Uterus (tissue), 4 donors: ENCODE results near the gene HIP1R. TPM values are rescaled to one million over a fixed set of nuclear protein-coding genes. Genes with fewer than 3 reads are reported as not detected.

Source experiments
- DNase-seq, 2 donors: peaks; one replicate each; pipeline ENCODE4 v3.0.0-alpha.2; 2019 to 2020
- H3K27ac ChIP-seq, 2 donors: fragments of 200-600 bp; sonication (generic); 1 replicate in 1 of 2; 2 replicates in 1 of 2; pipeline ENCODE4 v1.5.1; 2016 to 2018
- H3K27me3 ChIP-seq, 2 donors: fragments of 200-600 bp; sonication (generic); one replicate each; pipeline ENCODE4 v1.5.1; 2018 to 2019; ENCODE audit warnings: control low read depth in 1 of 2
- H3K36me3 ChIP-seq, 2 donors: fragments of 200-600 bp; sonication (generic); one replicate each; pipeline ENCODE4 v1.5.1; 2019; ENCODE audit warnings: control low read depth in 1 of 2
- H3K4me1 ChIP-seq, 2 donors: fragments of 200-600 bp; sonication (generic); one replicate each; pipeline ENCODE4 v1.5.1; 2018 to 2019; ENCODE audit warnings: control low read depth in 1 of 2
- H3K4me3 ChIP-seq, 2 donors: fragments of 200-600 bp; sonication (generic); 1 replicate in 1 of 2; 2 replicates in 1 of 2; pipeline ENCODE4 v1.5.1; 2018 to 2019; ENCODE audit warnings: mild to moderate bottlenecking in 1 of 2
- H3K9me3 ChIP-seq, 2 donors: fragments of 200-600 bp; sonication (generic); one replicate each; pipeline ENCODE4 v1.5.1; 2019; ENCODE audit warnings: control low read depth in 1 of 2
- CTCF ChIP-seq, 4 experiments: fragments of 200-600 bp in 2 of 4; fragments of 450-650 bp in 2 of 4; sonication (generic) in 2 of 4; IDR thresholded peaks; one replicate each; pipeline ENCODE4 v1.5.1; 2016 to 2019; ENCODE audit warnings: antibody characterized with exemption in 4 of 4, mild to moderate bottlenecking in 2 of 4, moderate library complexity in 1 of 4
- POLR2A ChIP-seq, 2 donors: fragments of 450-650 bp; IDR thresholded peaks; one replicate each; pipeline ENCODE4 v1.6.1; 2016; ENCODE audit warnings: antibody characterized with exemption in 2 of 2, mild to moderate bottlenecking in 1 of 2, moderate library complexity in 1 of 2
- intact Hi-C: fragments of 100-400 bp; cut with DNase I; formaldehyde crosslinking; loops from one replicate; pipeline ENCODE4 v1.15.1; 2023; ENCODE audit warnings: low total_unique reads
- total RNA-seq, 4 donors: library from RNA; depleted of rRNA in 3 of 4; stranded (reverse); fragments of >200 nt in 3 of 4; gene quantifications; one replicate each; pipeline versions ENCODE4 v1.1.0 to v1.2.4, GENCODE V29; 2014 to 2023
- donor health status: DM: yes; HTN: yes; CAD: no.

HIP1R gene
- total RNA-seq, 4 donors from 2014 or later: 2.9 to 31.3 (median 25.8) TPM

DNA sequence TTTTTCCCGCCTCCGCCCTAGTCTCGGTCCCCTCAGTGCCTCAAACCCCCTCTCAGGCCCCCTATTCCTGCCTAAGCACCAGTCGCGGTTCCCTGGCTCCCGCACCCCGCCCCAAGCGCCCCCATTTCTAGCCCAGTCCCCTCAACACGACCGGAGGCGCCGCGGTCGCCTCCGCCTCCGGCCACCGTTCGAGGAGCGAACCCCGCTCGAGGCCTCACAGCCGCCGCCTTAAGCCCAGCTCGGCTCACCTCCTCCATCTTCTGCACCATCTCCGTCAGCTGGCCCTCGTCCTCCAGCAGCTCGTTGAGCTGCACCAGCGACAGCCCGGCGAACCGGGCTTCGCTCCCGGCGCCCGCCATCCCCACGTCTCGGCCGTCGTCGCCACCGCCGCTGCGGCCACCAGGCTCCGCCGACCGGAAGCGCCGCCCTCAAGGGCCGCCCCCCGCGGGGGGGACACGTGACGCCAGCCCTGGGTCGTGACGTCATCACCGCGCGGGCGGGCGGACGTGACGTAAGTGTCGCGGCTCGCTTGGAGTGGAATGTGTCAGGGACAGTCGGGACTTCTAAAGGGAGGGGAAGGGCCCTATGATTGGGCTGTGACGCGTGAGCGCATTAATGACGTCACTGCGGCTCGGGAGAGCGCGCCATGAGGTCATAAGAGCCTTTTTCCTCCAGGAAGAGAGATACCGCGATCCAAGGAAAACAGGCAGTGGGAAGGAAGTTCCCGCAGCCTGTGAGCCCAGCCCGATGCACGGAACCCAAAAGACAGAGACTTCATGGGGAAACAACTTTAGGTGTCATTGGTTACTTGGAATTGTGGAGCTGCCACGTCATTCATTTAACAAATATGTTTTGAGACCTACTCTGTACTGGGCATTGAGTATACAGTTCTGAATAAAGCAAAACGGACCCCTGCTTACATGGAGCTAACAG lies 60.7 kb downstream of the HIP1R start, which contains the start of gene VPS37B:
Gene VPS37B, minus strand, starts transcription at position 421 of the 933 bp plus-strand sequence. Its CDS starts 62 bp downstream, at position 359.
- H3K4me3 ChIP-seq: peak within 1 kb of the TSS; percentile 65 to 95
- peak within 1 kb of the TSS; percentile 78 to 81 for H3K27ac ChIP-seq
- peaks cover 0 to 10% of the 10 kb centered on the region in 2 donors for H3K4me1 ChIP-seq
- no peaks in the 10 kb centered on the region for H3K27me3 ChIP-seq
- intact Hi-C loops: no loop called here
- H3K36me3 ChIP-seq: no peaks in the 10 kb centered on the region
- H3K9me3 ChIP-seq: no peaks in the 10 kb centered on the region
- peak; percentile 71 to 80 for DNase-seq
- TF ChIP-seq CTCF (IDR thresholded peaks at IDR 0.05) (peak in 2 of 4 experiments; percentile 17 to 43), POLR2A (IDR thresholded peaks at IDR 0.05) (peak; percentile 93)

GRCh38 chr12:122896662-122897061 lies 61.4 kb downstream of the HIP1R start:
- Histone ChIP-seq H3K27me3 (no peaks in the 10 kb centered on the region), H3K9me3 (no peaks in the 10 kb centered on the region), H3K36me3 (no peaks in the 10 kb centered on the region), H3K27ac (no peak overlapping the region), H3K4me1 (peaks cover 0 to 7% of the 10 kb centered on the region in 2 donors), H3K4me3 (no peak overlapping the region)
- intact Hi-C loops: no loop called here
- DNase-seq: peak in 1 of 2 donors; percentile 20
- no peak for TF ChIP-seq CTCF (IDR thresholded peaks at IDR 0.05)
- no peak for TF ChIP-seq POLR2A (IDR thresholded peaks at IDR 0.05)

DNA sequence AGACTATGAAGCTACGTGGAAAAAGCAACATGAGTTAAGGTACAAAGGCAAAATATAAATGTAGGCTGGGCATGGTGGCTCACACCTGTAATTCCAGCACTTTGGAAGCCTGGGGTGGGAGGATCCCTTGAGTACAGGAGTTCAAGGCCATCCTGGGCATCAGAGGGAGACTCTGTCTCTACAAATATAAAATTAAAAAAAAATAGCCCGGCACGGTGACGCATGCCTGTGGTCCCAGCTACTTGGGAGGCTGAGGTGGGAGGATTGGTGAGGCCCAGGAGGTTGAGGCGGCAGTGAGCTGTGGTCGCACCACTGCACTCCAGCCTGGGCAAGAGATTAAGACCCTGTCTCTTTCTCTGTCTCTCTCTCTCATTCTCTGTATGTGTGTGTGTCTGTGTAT lies 64.6 kb downstream of the HIP1R start:
- Histone ChIP-seq H3K27ac (no peak overlapping the region), H3K9me3 (no peaks in the 10 kb centered on the region), H3K4me1 (no peaks in the 10 kb centered on the region), H3K4me3 (no peak overlapping the region), H3K36me3 (no peaks in the 10 kb centered on the region), H3K27me3 (no peaks in the 10 kb centered on the region)
- intact Hi-C loops: no loop called here
- TF ChIP-seq POLR2A (IDR thresholded peaks at IDR 0.05) (no peak), CTCF (IDR thresholded peaks at IDR 0.05) (no peak)
- no peak for DNase-seq

DNA sequence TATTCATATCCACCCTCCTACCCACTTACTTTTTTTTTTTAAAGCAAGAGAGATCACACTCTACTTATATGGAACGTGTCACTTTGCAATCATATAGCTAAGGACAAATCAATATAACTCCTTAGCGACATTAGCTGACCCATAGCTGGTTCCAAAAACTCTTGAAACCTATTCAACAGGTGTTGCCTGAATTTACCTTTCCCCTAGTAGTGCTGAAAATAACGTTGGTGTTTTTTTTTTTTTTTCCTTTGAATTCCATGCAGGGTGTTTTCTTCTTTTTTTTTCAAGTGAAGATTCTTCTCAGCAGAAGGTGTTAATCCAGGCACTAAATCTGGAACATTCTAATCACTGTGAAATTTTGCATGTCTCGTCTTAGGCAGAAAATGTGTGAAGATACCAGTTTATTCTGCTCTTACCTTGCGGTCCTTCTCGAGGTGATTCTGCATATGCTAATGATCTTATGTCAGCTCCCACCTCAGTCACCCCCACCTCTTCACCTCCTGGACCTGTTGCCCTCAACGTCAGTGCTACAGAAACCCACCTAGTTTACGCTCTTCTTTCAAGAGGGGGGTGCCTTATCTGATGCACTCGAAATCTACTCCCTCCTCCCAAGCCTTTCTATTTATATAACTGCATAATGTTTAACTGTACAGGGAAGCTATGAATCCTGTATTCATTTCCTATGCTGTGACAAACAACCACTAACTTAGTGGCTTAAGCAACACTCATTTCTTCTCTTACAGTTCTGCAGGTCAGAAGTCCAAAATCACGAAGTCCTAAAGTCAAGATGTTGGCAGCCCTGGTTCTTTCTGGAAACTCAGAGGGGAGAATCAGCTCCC lies 67.8 kb downstream of the HIP1R start:
- no peak for DNase-seq
- Histone ChIP-seq H3K27me3 (no peaks in the 10 kb centered on the region), H3K4me1 (no peaks in the 10 kb centered on the region), H3K36me3 (no peaks in the 10 kb centered on the region), H3K4me3 (no peak overlapping the region), H3K9me3 (no peaks in the 10 kb centered on the region), H3K27ac (no peak overlapping the region)
- intact Hi-C loops: no loop called here
- TF ChIP-seq POLR2A (IDR thresholded peaks at IDR 0.05) (no peak), CTCF (IDR thresholded peaks at IDR 0.05) (no peak)
